Dedifferentiated amniotic fluid mesenchymal stem cell (primary cell): ENCODE measurements around the gene TDRD9.

Source experiments
- DNase-seq: peaks from one replicate; pipeline ENCODE4 v3.0.0-alpha.2; 2016; ENCODE audit errors: extremely low spot score

TDRD9 gene

GRCh38 chr14:104092931-104093365, 164.7 kb downstream of the TDRD9 start:
- DNase-seq = no peak

GRCh38 chr14:104093366-104094055, 165.3 kb downstream of the TDRD9 start:
- DNase-seq = no peak

GRCh38 chr14:104094056-104094708, 165.9 kb downstream of the TDRD9 start:
- no peak for DNase-seq

- DNase-seq = no peak
These were observed 166.6 kb downstream of the TDRD9 start for GRCh38 chr14:104094709-104095425.

GRCh38 chr14:104095426-104096310, 167.4 kb downstream of the TDRD9 start:
- no peak for DNase-seq

GRCh38 chr14:104096318-104096717, 168.1 kb downstream of the TDRD9 start:
- no peak for DNase-seq

- DNase-seq = no peak
These were observed 168.8 kb downstream of the TDRD9 start for GRCh38 chr14:104096751-104097700.

- no peak for DNase-seq
These were observed 170.2 kb downstream of the TDRD9 start for GRCh38 chr14:104098272-104099095.

GRCh38 chr14:104099096-104100041, 171.1 kb downstream of the TDRD9 start:
- no peak for DNase-seq

- DNase-seq = no peak
These were observed 172.2 kb downstream of the TDRD9 start for GRCh38 chr14:104100171-104101085.

GRCh38 chr14:104101086-104101621, 172.9 kb downstream of the TDRD9 start:
- DNase-seq = no peak

- no peak for DNase-seq
These were observed 173.5 kb downstream of the TDRD9 start for GRCh38 chr14:104101651-104102281.
